Neutrophil (primary cell): ENCODE data around the gene TENM4.

Experiments used
- H3K27ac ChIP-seq: fragments of 200-600 bp; sonication (generic); 2 replicates; pipeline ENCODE4 v1.5.1; 2016; ENCODE audit warnings: mild to moderate bottlenecking, moderate library complexity
- H3K27me3 ChIP-seq: fragments of 200-600 bp; sonication (generic); 2 replicates; pipeline ENCODE4 v1.6.0; 2016; ENCODE audit warnings: mild to moderate bottlenecking
- H3K36me3 ChIP-seq: fragments of 200-600 bp; sonication (generic); 2 replicates; pipeline ENCODE4 v1.5.1; 2017
- H3K4me1 ChIP-seq, 2 experiments: fragments of 200-600 bp in 1 of 2; sonication (generic) in 1 of 2; 1 replicate in 1 of 2; 2 replicates in 1 of 2; pipeline versions ENCODE4 v1.5.1 to v1.6.1; 2013 to 2016; ENCODE audit warnings: low read depth in 1 of 2, low read length in 1 of 2, mild to moderate bottlenecking in 1 of 2, moderate library complexity in 1 of 2; ENCODE audit not compliant: control insufficient read depth in 1 of 2, insufficient read depth in 1 of 2
- H3K4me3 ChIP-seq, 2 experiments: fragments of 200-600 bp in 1 of 2; sonication (generic) in 1 of 2; 1 replicate in 1 of 2; 2 replicates in 1 of 2; pipeline ENCODE4 v1.5.1; 2013 to 2016; ENCODE audit warnings: low read depth in 1 of 2, low read length in 1 of 2, mild to moderate bottlenecking in 1 of 2, moderate library complexity in 1 of 2
- H3K9me3 ChIP-seq: fragments of 200-600 bp; sonication (generic); 2 replicates; pipeline ENCODE4 v1.5.1; 2016
- TF ChIP-seq, protein P1 (sequence below): fragments of 200-600 bp; sonication (generic); IDR thresholded peaks from 2 replicates; pipeline ENCODE4 v1.5.1; 2016; ENCODE audit warnings: antibody characterized with exemption

Gene TENM4

DNA sequence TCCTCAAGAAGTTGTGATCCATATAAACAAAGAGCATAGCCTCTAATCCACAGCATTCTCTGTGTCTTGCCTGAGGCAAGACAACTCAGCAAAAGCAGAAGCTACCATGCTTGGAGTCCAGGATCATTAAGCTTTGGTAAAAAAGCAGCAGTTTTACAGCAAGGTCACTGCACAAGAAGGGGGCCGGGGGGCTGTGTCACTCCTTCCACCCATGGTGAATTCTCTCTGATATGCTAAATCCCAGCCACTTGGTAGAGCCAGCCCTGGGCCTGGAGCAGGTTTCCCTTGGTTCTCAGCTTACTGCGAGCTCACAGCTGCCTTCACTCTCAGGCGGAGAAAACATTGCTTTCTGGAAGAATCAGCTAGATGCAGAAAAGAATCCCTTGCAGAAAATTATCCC, 144.7 kb downstream of the TENM4 start:
- no peaks in the 10 kb centered on the region for H3K36me3 ChIP-seq

DNA sequence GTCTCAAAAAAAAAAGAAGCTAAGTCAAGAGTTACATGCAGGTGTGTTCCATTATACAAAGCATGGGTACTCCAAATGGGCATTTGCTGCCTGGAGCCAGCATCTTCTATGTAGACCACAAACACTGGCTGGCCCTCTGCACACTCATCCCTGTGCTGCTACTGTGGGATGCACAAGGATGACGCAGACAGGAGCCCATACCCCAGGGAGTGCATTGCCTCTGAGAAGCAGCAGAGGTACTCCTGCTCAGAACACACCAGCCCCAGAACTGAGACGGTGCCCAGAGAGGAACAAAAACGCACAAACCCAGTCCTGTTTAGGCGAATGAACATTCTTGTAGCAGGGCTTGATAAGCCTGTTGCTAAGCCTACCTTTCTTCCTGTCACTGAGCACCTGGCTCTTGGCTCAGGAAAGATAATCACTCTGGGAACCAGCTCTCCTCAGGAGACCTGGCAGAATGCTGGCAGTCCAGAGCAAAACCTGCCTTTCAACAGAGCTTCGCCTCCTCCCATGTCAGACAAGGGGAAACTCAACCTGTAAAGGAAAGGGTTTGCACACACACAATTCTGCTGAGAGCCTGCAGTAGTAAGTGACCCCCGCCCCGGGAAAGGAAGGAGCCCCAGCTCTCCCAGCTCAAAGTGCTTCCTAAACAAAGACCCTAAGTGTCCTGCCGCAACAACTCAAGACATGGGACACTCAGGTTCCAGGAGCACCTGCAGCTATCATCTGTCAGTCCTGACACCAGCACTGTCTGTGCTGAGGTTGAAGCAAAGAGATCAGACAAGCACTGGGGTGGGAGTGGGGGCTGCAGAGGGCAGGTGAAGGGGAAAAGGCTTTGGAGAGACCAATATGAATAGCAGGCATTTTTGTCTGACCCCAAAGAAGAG, 145.7 kb downstream of the TENM4 start:
- no peaks in the 10 kb centered on the region for H3K4me1 ChIP-seq
- no peak overlapping the region for H3K27ac ChIP-seq
- TF ChIP-seq, protein P1, sequence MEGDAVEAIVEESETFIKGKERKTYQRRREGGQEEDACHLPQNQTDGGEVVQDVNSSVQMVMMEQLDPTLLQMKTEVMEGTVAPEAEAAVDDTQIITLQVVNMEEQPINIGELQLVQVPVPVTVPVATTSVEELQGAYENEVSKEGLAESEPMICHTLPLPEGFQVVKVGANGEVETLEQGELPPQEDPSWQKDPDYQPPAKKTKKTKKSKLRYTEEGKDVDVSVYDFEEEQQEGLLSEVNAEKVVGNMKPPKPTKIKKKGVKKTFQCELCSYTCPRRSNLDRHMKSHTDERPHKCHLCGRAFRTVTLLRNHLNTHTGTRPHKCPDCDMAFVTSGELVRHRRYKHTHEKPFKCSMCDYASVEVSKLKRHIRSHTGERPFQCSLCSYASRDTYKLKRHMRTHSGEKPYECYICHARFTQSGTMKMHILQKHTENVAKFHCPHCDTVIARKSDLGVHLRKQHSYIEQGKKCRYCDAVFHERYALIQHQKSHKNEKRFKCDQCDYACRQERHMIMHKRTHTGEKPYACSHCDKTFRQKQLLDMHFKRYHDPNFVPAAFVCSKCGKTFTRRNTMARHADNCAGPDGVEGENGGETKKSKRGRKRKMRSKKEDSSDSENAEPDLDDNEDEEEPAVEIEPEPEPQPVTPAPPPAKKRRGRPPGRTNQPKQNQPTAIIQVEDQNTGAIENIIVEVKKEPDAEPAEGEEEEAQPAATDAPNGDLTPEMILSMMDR: no peak
- H3K27me3 ChIP-seq: no peaks in the 10 kb centered on the region
- no peaks in the 10 kb centered on the region for H3K36me3 ChIP-seq
- H3K4me3 ChIP-seq: no peak overlapping the region
- no peaks in the 10 kb centered on the region for H3K9me3 ChIP-seq

More for the DNA sequence above, 144.7 kb downstream of the TENM4 start:
- no peak overlapping the region for H3K27ac ChIP-seq
- H3K4me3 ChIP-seq: no peak overlapping the region
- no peaks in the 10 kb centered on the region for H3K4me1 ChIP-seq
- TF ChIP-seq, protein P1: no peak
- no peaks in the 10 kb centered on the region for H3K27me3 ChIP-seq
- H3K9me3 ChIP-seq: no peaks in the 10 kb centered on the region

DNA sequence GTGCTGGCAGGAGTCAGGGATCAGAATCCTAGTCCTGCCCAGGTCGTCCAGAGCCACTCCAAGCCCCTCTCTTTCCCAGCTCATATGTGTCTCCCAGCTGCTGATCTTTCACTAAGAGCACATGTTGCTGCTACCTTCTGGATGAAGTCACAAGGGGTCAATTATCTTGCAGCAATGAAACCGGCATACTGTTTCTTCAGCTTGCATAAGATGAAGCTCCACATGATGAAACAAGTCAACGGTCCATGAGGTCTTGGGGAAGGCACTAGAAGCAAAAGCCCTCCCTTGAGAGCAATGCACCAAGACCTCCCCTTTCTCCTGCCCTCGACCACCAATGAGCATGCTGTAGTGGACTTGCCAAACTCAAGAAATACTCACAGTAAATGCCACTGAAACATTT, 148.9 kb downstream of the TENM4 start:
- Histone ChIP-seq H3K4me3 (no peak overlapping the region), H3K36me3 (no peaks in the 10 kb centered on the region), H3K9me3 (no peaks in the 10 kb centered on the region), H3K4me1 (no peaks in the 10 kb centered on the region), H3K27ac (no peak overlapping the region), H3K27me3 (no peaks in the 10 kb centered on the region)
- TF ChIP-seq, protein P1: no peak

DNA sequence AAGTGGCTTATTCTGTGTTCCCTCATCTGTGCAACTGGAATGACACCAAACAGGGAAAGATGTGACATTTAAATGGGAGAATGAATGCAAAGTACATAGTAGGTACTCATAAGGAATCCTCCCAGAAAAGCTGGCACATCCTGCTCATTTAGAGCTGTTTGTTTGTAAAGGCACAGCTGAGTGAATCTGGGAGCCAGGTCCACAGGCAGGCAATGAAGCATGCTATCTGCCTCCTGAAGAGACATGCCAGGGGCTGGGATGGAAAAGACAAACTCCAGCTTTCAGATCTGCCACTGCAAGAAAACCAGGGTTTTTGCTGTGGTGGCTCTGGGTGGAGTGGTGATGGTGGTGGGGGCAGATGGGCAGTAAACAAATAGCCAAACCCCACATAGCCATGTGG, 150.1 kb downstream of the TENM4 start:
- no peaks in the 10 kb centered on the region for H3K9me3 ChIP-seq
- H3K4me3 ChIP-seq: no peak overlapping the region
- H3K36me3 ChIP-seq: no peaks in the 10 kb centered on the region
- TF ChIP-seq, protein P1: no peak
- no peaks in the 10 kb centered on the region for H3K4me1 ChIP-seq
- H3K27me3 ChIP-seq: no peaks in the 10 kb centered on the region
- H3K27ac ChIP-seq: no peak overlapping the region

DNA sequence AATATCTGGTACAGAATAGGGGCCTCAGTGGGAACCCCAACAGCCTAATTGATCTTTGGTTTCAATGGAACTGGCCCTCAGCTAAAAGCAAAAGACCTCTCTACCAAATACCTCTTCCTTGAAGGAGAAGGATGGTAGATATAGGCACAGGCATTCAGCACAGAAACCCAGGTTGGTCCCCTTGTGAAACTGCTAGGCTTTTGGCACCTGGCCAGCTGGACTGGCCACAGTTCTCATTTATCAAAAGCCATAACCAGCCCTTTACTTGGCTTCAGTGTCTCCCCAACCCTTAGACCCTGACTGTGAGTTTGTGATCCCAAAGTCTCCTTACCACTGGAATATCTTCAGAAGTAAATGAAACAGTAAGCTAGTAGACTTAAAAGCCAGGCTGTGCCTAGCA, 152.9 kb downstream of the TENM4 start:
- Histone ChIP-seq H3K9me3 (no peaks in the 10 kb centered on the region), H3K4me3 (no peak overlapping the region), H3K36me3 (no peaks in the 10 kb centered on the region), H3K27ac (no peak overlapping the region), H3K27me3 (no peaks in the 10 kb centered on the region), H3K4me1 (no peaks in the 10 kb centered on the region)
- TF ChIP-seq, protein P1: no peak
